Urothelium cell line (cell line): ENCODE measurements around the gene TANGO2.

Experiments used
- DNase-seq: peaks from one replicate; pipeline ENCODE4 v3.0.0; 2011; ENCODE audit warnings: low spot score, mixed read lengths
- FAIRE-seq: peaks from 2 replicates; lab custom pipeline; 2011; peaks lifted over from hg19 to GRCh38; lab: Jason Lieb, UNC

The TANGO2 gene, protein sequence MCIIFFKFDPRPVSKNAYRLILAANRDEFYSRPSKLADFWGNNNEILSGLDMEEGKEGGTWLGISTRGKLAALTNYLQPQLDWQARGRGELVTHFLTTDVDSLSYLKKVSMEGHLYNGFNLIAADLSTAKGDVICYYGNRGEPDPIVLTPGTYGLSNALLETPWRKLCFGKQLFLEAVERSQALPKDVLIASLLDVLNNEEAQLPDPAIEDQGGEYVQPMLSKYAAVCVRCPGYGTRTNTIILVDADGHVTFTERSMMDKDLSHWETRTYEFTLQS

DNA sequence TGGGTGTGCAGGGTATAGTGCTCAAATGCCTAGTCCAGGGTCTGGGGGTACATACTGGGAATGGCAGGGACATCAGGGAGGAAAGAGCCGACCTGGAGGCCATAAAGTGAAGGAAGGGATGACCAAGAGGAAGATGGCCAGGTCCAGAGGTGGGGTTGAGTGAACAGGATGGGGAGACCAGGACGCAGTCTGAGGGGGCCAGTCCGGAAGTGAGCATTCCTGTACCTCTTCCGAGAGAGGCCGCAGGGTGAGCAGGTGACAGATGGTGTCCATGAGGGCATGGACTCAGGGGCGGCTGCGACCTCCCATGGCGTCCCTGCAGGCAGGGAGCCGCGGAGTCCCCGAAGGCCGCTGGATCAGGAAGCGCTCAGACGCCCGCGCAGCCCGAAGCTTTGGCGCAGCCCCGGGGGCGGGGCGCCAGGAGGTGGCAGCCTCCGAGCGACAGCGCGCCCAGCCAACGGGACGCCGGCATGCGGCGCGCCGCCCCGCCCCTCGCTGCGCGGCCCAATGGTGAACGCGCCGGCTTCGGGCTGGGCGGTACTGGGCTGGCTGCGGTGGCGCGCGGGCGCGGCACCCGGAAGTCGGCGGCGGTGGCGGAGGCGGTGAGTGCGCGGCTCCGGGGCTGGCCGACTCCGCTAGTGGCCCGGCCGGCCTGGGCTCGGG, at the start of gene TANGO2:
Gene TANGO2, plus strand, starts transcription at position 578 of the 663 bp plus-strand sequence. CDS start 15,689 bp downstream, outside the sequence.
- FAIRE-seq (peak; percentile 99), DNase-seq (peak; percentile 100)

DNA sequence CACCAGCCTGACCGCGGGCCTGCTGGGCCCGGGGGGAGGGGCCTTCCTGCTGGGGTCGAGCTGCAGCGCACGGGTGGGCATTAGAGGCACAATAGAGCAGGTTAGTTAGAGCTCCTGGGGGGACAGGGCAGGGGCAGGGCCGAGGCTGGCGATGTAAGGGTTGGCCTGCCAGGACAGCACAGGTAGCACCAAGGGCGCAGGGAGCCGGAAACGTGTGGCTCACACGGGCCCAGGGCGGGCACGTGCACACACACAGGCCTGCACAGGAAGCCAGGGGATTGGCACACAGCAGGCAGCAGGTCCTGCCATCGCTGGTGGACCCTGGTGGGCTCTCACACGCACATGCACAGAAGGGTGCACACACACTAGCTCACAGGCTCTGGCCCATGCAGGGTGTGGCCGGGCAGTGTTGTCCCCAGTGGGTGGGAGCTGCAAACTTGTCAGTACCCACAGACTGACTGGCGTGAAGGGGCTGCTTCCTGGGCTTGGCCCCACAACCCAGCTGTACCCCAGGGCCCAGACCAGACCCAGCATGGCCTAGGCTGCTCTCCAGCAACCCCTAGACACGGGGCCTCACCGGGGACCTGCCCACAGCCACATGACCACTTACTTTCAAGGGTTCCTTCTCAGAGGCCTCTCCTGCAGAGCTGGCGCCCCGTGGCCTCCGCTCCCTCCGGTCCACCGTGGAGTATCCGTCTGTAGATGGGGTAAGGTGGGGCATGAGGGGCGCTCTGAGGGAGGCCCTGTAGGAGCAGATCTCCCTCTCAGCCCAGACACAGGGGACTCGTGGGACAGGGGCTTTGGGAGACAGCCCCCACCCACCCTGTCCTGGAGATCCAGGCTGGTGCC, 49.4 kb upstream of the TANGO2 start:
- peak; percentile 30 for FAIRE-seq

DNA sequence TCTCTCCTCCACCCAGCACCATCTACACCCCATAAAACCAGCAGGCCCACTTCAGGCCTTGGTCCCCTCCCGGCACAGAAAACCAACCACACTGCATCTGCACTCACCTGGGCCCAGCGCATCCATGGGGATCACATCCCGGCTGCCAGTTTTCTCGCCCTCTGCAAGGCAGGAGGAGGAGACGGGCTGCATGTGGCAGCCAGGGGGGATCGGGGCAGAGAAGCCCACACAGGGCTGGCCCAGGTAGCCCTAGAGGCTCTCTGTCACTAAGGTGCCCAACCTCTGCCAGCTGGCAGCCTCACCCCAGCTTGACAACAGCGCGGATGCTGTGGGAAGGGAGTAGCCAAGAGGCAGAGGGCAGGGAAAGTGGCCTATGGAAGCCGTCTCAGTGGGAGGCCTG, 48.7 kb upstream of the TANGO2 start:
- DNase-seq, result no peak
- FAIRE-seq, result no peak

More for the DNA sequence above, 49.4 kb upstream of the TANGO2 start:
- DNase-seq, result no peak

DNA sequence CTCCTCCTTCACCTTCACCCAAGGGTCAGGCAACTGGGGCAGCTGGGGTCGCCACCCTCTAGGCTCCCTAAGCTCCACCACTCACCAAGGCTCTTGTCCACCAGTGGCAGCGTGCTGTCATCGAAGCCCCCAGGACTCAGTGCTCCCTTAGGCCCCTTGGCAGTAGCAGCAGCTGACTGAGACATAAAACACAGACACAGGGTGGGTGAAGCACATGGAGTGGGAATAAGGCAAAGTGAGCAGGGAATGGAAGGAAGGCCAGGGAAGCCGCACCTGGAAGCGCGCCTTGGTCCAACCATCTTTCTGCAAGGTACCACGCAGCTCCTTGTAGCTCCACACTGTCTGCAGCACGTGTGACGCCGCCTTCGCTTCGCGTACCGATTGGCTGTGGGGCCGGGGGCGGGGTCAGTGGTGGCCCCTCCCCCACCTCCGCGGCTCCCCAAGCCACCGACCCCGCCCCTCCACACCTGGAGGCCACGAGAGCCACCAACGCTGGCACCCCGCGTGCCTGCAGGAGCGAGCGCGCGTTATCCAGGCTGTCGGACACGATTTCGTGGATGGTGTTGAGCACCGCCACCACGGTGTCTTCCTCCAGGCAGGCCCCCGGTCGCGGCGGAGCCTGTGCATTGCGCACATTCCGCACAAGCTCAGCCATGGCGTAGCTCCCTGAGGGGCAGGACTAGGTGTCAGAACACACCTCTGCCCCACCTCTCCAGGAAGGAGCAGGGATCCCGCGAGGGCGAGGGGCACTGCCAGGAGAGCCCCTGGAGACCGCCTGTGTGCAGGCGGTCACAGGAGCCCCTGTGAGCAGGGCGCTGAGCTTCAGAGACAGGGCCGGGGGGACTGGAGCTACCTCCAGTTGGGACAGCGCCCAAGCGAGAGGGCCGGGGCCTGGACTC, 48.0 kb upstream of the TANGO2 start:
- peak; percentile 71 for FAIRE-seq

DNA sequence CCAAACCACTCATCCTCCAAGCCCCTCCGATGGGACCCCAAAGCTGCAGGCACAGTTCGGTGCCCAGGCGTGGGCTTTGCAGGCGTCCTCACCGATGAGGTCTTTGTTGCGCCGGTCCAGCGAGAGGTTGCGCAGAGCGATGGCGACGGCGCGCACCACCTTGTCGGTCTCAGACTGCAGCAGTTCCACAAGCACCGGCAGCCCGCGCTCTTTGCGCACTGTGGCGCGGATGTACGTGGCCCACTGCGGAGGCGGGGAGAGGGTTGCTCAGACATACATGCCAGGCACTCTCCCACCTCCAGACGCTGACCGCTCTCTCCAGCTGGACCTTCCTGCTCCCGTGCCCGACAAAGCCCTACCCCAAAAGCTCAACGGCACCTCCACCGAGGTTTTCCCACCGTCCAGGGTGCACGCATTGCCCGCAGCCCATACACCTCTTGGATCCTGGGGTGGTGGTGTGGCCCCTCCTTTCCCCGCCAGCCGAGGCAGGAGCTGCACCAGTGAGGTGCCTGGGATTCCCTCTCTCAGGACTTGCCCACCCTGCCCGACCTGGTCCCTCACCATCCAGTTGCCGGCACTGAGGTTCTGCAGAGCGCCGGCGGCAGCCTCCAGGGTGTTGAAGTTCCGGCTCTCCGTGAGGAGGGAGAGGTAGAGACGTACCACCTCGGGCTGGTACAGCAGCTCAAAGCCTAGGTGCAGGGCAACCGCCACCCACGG, 47.2 kb upstream of the TANGO2 start:
- DNase-seq, result no peak
- FAIRE-seq, result no peak

More for the DNA sequence above, 48.0 kb upstream of the TANGO2 start:
- DNase-seq, result no peak

DNA sequence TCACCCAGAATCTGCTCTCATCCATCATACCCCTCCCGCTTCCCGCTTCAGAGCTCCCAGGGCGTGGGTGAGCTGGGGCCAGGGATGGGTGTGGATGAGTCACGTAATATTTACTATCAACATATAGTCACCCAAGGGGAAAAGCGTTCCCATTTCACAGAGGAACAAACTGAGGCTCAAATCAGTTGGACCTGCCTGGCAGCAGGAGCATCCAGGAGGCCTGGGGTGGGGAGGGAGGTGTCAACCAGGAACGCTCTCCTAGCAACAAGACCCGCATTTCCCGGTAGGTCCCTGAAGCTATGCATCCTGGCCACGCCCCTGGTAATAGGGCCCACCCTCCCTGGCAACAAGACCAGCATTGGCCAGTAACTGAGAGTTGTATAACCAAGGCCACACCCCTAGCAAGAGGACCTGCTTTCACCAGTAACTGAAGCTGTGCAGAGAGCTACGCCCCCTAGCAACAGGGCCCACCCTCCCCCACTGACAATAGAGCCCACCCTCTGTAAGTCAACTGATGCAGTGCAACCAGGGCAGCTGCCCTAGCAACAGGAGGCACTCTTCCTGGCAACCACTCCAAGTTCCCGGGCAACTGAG, 46.5 kb upstream of the TANGO2 start:
- FAIRE-seq (no peak), DNase-seq (peak; percentile 42)

DNA sequence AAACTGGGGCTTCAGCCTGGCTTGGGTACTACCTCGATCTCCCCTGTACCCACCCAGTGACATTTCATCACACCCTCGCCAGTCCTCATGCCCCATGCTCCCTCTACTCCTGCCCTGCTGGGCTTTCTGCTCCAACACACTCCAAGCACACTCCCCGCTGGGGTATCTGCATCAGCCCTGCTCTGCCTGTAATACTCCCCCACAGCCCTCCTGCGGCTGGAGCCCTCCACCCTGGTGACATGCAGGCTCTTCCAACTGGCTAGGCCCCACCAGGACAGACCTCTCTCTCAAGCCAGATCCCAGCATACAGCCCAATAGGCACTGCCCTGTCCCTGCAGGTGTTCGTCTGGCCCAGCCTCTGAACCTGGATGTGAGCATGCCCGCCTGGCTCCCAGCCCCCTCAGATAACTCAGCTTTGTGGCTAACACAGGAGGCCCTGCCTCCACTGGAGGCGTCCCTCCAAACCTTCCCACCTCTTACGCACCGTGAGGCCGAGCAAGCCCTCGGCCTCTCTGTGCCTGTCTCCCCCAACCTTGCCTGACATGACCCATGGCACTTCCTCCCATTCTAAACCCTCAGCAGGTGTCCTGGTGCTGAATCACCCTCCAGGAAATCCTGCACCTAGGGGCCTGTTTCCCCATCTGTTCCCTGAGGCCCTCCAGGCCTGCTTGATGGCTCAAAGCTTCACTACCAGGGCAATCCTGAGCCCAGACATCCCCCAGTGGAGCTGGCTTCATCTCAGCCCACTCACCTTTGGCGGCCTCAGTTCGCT, 45.8 kb upstream of the TANGO2 start:
- FAIRE-seq, result peak; percentile 40
- no peak for DNase-seq

DNA sequence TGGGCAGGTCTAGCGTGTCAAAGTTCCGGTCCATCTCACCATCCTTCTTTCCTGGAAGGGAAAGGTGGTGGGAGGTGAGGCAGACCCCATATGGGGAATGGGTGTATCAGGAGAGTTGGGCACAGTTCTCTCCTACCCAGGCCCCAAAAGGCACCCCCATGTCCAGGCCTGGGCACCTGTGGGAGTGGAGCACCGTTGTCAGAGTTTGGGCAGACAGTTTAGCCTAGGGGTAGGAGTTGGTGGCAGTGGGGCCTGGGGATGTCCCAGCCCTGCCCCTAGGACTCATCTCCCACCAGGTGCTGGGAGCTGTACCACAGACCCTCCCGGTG, 45.2 kb upstream of the TANGO2 start:
- FAIRE-seq (no peak), DNase-seq (no peak)

DNA sequence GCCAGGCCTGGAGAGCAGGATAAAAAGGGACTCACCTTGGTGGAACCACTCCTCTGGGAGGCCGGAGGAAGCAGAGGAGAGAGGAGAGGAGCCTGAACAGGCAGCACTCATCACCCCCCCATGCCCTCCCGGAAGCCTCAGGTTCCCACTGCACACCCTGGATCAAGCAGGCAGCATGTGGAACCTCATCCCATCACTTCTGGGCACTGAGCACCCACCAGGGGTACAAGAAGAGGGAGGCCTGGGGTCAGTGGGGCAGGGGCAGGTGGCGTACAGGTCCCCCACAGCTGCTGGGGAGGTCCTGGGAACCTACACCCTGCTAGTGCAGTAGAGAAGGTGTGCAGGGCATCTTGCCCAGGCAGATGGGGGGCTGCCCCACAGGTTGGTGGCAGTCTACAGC, 44.2 kb upstream of the TANGO2 start:
- no peak for DNase-seq
- FAIRE-seq, result peak; percentile 20

DNA sequence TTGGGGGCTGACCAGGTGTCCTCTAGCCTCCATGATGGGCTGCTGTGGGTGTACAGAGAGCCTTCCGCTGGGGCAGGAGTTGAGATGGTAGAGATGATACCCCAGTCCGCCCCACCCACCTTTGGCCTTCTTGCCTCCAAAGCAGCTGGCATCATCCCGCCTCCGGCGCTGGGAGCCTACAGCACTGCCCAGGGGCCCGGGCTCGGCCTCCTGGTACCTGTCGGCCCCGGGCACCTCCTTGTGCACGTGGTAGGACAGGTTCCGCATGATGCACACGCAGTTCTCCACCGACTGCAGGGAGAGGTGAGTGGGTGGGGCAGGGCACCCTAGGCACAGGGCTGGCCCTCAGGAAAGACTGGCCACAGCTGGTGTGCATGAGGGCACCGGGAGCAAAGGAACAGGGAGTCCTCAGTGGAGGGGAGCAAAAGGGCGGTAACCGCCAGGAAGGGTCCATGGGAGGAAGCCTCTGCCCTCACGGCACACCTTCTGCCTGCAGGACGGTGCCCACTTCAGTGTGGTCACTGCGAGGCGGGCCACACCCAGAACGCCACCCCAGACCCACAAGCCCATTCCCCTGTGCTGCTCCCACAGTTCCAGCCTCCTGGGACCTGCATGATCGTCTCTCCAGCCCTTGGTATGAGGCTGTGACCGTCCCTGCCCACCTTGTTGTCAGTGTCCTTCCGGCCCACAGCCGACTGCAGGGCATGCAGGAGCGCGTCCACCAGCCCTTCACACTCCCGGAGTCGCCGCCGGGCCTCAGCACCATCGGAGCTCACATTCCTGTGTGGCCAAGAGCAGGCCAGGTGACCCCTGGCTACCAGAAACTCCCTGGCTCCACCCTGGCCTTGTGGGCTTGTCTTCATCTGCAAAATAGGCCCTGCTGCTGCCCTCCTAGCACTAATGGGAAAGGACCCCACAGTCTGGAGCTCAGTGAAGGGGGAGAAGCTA, 43.3 kb upstream of the TANGO2 start:
- DNase-seq, result no peak
- peak; percentile 53 for FAIRE-seq

DNA sequence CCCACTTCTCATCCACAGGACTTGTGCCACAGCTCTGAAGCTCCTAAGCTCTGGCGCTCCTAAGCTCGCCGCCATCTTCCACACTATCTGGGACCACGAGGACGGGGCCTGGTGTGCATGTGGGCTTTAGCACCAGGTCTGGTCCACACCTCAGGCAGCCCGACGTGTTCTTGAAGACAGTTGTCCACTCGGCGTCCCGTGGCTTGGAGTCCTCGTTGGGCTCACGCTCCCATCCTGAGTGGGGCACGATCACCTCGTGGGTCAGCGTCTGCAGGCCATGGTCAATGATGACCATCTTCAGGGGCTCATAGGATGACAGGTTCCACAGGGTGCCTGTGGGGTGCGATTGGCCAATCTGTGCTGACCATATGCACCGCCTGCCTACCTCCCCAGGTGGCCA, 42.2 kb upstream of the TANGO2 start:
- FAIRE-seq, result peak; percentile 55

DNA sequence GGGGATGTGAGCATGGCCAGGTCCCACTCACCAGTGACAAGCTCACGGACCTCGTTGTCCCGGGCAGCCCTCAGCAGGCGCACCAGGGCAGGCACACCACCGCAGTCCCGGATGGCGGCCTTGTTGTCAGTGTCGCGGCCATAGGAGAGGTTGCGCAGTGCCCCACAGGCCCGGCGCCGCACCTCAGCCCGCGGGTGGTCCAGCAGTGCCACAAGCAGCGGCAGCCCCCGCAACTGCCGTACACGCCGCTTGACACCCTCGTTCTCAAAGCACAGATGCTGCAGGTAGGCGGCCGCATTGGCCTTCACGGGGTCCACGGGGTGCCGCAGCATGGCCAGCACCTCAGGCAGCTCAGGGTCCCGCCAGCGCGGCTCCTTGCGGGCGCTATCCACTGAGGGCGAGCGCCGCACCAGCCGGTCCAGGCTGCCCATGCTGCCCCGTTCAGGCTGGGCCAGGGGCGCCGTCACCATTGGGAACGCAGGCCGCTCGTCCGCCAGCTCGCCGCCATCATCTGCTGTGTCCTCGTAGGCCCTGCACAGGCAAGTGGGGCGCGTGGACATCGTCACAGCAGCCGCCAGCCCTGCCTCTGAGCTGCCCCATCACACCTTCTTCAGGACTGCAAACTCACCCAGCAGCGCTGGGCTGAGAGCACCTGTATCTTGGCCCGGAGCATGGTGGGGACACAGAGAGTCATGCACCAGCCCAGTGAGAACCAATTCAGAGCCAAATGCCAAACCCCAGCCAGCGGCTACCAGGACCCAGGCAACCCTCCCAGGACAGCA, 41.0 kb upstream of the TANGO2 start:
- FAIRE-seq (no peak), DNase-seq (no peak)

More for the DNA sequence above, 42.2 kb upstream of the TANGO2 start:
- DNase-seq, result no peak

DNA sequence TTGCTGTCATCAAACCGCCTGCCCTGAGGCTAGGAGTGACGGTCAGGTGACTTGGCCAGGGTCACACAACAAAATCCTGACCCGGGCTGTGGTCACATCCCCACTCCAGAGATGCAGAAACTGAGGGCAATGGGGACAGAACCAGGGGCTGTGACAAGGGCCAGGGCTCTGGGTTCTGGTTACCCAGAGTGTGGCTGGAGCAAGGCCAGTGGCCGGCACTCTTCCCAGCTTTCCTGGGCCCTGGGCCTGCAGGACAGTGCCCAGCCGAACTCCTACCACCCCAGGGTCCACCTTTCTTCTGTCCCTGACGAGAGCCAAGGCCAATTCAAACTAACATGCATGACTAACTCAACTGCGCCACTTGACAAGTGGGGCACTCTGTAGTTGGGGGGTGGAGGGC, 40.1 kb upstream of the TANGO2 start:
- FAIRE-seq, result no peak
- no peak for DNase-seq

DNA sequence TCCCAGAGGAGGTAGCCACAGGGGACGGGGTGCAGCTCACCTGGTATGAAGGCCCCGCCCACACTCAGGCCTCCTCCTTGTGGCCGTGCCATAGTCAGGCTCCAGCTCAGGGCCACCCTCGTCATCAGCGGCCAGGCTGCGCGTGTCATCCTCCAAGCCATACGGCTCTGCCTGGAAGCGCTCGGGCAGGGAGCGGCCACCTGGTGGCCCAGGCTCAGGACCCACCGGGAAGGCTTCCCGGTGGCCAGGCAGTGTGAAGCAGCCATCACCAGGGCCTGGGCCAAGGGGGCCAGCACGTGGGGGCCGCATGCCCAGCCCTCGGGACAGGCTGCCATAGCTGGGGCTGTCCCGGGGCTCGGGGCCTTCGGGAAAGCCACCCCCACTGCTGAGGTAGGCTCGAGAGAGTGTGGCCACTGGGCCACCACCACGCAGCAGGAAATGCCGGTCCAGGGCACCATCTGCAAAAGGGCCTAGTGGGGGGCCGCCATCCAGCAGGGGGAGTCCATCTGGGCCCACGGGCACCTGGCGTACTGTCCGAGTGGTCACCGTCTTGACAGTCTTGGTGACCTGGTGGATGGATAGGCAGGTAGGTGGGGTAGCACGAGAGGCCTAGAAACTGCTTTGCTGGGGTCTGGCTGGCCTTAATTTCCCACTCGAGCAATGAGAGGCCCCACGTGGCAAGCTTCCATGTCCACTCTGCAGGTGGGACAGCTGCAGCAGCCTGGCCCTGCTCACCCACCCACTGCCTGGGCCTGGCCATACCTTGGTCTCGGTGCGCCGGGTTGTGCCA, 39.5 kb upstream of the TANGO2 start:
- no peak for FAIRE-seq

DNA sequence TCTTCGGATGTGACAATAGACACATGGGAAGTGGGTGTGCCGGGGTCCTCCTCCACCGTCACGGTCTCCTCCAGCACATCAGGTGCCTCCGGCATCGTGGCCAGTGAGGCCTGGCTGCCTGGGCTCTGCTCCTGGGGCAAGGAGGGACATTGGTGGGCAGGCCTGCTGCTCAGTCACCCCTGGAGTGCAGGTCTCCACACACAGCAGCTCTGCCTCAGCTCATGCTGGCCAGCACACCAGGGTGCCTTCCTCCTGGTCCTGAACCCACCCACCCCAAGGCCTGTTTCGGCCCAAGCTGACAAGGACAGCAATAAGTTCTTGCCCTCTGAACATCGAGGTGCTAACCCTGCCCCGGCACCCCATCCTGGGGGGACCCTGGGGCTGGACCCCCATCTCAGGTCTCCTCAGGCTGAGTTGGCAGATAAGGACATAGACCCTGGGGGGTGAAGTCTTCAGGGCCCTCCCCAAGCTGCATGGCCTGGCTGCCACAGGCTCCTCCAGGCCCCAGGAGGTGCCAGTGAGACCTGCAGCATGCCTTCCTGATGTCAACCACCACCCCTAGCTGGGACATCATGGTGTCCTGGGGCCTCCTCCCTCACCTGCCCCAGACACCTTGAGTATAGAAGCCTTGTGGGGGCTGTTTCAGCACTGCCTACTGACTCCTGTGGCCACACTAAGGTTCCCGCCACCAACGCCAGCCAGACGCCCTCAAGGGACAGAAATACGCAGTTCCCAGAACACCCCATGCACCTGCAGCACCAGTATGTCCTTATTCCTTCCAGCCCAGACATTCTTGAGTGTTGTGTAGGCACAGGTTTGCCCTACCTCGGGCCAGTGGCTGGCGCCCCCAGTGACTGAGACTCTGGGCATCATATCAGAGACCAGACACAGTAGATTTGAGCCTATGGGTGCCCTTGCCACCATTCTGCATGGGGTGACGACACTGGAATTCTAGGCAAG, 38.7 kb upstream of the TANGO2 start:
- FAIRE-seq (peak; percentile 89), DNase-seq (no peak)

More for the DNA sequence above, 39.5 kb upstream of the TANGO2 start:
- DNase-seq, result no peak
